Fibroblast of lung (primary cell): ENCODE results near the gene FAM83D.

Experiments used
- CTCF ChIP-seq, 2 donors: IDR thresholded peaks in 1 of 2; conservative IDR thresholded peaks in 1 of 2; 1 replicate in 1 of 2; 2 replicates in 1 of 2; pipeline ENCODE4 v1.5.1; 2011 to 2012; ENCODE audit warnings: low read length in 2 of 2, control low read depth in 1 of 2, inconsistent platforms in 1 of 2, low read depth in 1 of 2, mild to moderate bottlenecking in 1 of 2
- EZH2 ChIP-seq: IDR thresholded peaks from 2 replicates; pipeline ENCODE4 v1.5.1; 2012; ENCODE audit warnings: low read length, control low read depth, mild to moderate bottlenecking; ENCODE audit errors: missing control alignments

GRCh38 chr20:38941726-38942389, 15.6 kb downstream of the FAM83D start:
- TF ChIP-seq CTCF (conservative IDR thresholded peaks at IDR 0.05 in 1 of 2, IDR thresholded peaks at IDR 0.05 in 1 of 2; ENCODE audit: low read depth in 1 of 2, low read length in 2 of 2) = no peak
- TF ChIP-seq EZH2 = no peak
